ENCODE results near the gene TSPEAR. TPM values are rescaled to one million over a fixed set of nuclear protein-coding genes. Genes with fewer than 3 reads are reported as not detected.

TSPEAR gene
- total RNA-seq, result not detected

GRCh38 chr21:44711327-44712202, at the start of gene TSPEAR:
Gene TSPEAR, minus strand, starts transcription at chr21:44711572. Its CDS starts 58 bp downstream, at chr21:44711514.
- intact Hi-C loops (cut with DNase I), result no loop called here
- Histone ChIP-seq H3K9ac (ENCODE audit: low read depth in 2 of 2, low read length in 2 of 2) (no peak within 1 kb of the TSS), H3K27me3 (peaks cover 63% of the 10 kb centered on the region), H3K27ac (no peak within 1 kb of the TSS), H3K4me1 (no peaks in the 10 kb centered on the region), H3K9me3 (no peaks in the 10 kb centered on the region), H3K4me3 (no peak within 1 kb of the TSS), H3K36me3 (no peaks in the 10 kb centered on the region)
- no peak for DNase-seq
- no peak for TF ChIP-seq CTCF (IDR thresholded peaks at IDR 0.05)

- Histone ChIP-seq H3K27ac (no peak overlapping the region), H3K9ac (ENCODE audit: low read depth in 2 of 2, low read length in 2 of 2) (no peak overlapping the region), H3K4me1 (no peaks in the 10 kb centered on the region), H3K9me3 (no peaks in the 10 kb centered on the region), H3K27me3 (no peaks in the 10 kb centered on the region), H3K36me3 (no peaks in the 10 kb centered on the region), H3K4me3 (no peak overlapping the region)
- intact Hi-C loops (cut with DNase I), result no loop called here
- TF ChIP-seq CTCF (IDR thresholded peaks at IDR 0.05), result no peak
- no peak for DNase-seq
These were observed 49.0 kb upstream of the TSPEAR start for GRCh38 chr21:44760376-44760775.

GRCh38 chr21:44759628-44760285, 48.4 kb upstream of the TSPEAR start:
- no peak for DNase-seq
- no peak overlapping the region for H3K4me3 ChIP-seq
- H3K36me3 ChIP-seq, result no peaks in the 10 kb centered on the region
- H3K27ac ChIP-seq, result no peak overlapping the region
- no peaks in the 10 kb centered on the region for H3K9me3 ChIP-seq
- H3K9ac ChIP-seq (ENCODE audit: low read depth in 2 of 2, low read length in 2 of 2), result no peak overlapping the region
- TF ChIP-seq CTCF (IDR thresholded peaks at IDR 0.05), result no peak
- H3K27me3 ChIP-seq, result no peaks in the 10 kb centered on the region
- no peaks in the 10 kb centered on the region for H3K4me1 ChIP-seq
- intact Hi-C loops (cut with DNase I), result no loop called here

GRCh38 chr21:44758781-44759627, 47.6 kb upstream of the TSPEAR start:
- Histone ChIP-seq H3K9me3 (no peaks in the 10 kb centered on the region), H3K4me3 (no peak overlapping the region), H3K27me3 (no peaks in the 10 kb centered on the region), H3K27ac (no peak overlapping the region), H3K9ac (ENCODE audit: low read depth in 2 of 2, low read length in 2 of 2) (no peak overlapping the region), H3K36me3 (no peaks in the 10 kb centered on the region), H3K4me1 (no peaks in the 10 kb centered on the region)
- intact Hi-C loops (cut with DNase I), result no loop called here
- no peak for DNase-seq
- TF ChIP-seq CTCF (IDR thresholded peaks at IDR 0.05), result no peak

GRCh38 chr21:44758141-44758561, 46.8 kb upstream of the TSPEAR start:
- Histone ChIP-seq H3K9ac (ENCODE audit: low read depth in 2 of 2, low read length in 2 of 2) (no peak overlapping the region), H3K9me3 (no peaks in the 10 kb centered on the region), H3K4me3 (no peak overlapping the region), H3K36me3 (no peaks in the 10 kb centered on the region), H3K4me1 (no peaks in the 10 kb centered on the region), H3K27me3 (no peaks in the 10 kb centered on the region), H3K27ac (no peak overlapping the region)
- no peak for DNase-seq
- no peak for TF ChIP-seq CTCF (IDR thresholded peaks at IDR 0.05)
- intact Hi-C loops (cut with DNase I), result no loop called here
